K562 (cell line): Measurements from ENCODE around the gene KMT2E. TPM values are rescaled to one million over a fixed set of nuclear protein-coding genes. Genes with fewer than 3 reads are reported as not detected.

Source experiments
- C11orf30 ChIP-seq: fragments of 450-650 bp; IDR thresholded peaks from 2 replicates; pipeline ENCODE4 v1.6.1; 2016; ENCODE audit warnings: low read depth, mild to moderate bottlenecking
- CGGBP1 ChIP-seq: fragments of 250-450 bp; sonication (Bioruptor Pico); IDR thresholded peaks from 2 replicates; pipeline ENCODE4 v1.9.0; 2021; ENCODE audit warnings: mild to moderate bottlenecking
- CTCFL ChIP-seq: IDR thresholded peaks from 2 replicates; pipeline ENCODE4 v1.6.1; 2011; ENCODE audit warnings: borderline replicate concordance, low read depth, mild to moderate bottlenecking, moderate library complexity, low read length; ENCODE audit not compliant: insufficient read depth, poor library complexity, severe bottlenecking
- DNMT1 ChIP-seq: fragments of 450-650 bp; IDR thresholded peaks from 2 replicates; pipeline ENCODE4 v1.6.1; 2016; ENCODE audit warnings: antibody characterized with exemption, mild to moderate bottlenecking
- E2F4 ChIP-seq: sonication (generic); formaldehyde crosslinking; IDR thresholded peaks from 2 replicates; pipeline ENCODE4 v1.8.0; 2022; ENCODE audit warnings: mild to moderate bottlenecking, low read depth, missing genetic modification reagents
- FOXK2 ChIP-seq, 2 experiments: fragments of 450-650 bp; IDR thresholded peaks in 1 of 2; conservative IDR thresholded peaks in 1 of 2; 2 replicates each; pipeline ENCODE4 v1.6.1; 2016; ENCODE audit warnings: low read depth in 2 of 2, mild to moderate bottlenecking in 1 of 2
- HEY1 ChIP-seq: fragments of 250-450 bp; sonication (Bioruptor Pico); IDR thresholded peaks from 2 replicates; pipeline ENCODE4 v1.5.0; 2020; ENCODE audit warnings: mild to moderate bottlenecking, moderate library complexity, borderline replicate concordance
- HLTF ChIP-seq: fragments of 450-650 bp; IDR thresholded peaks from 2 replicates; pipeline ENCODE4 v1.6.1; 2016
- HMBOX1 ChIP-seq: sonication (generic); IDR thresholded peaks from 2 replicates; pipeline ENCODE4 v1.6.1; 2016
- HMG20B ChIP-seq: fragments of 250-450 bp; sonication (Bioruptor Pico); IDR thresholded peaks from 2 replicates; pipeline ENCODE4 v1.5.0; 2021; ENCODE audit warnings: mild to moderate bottlenecking
- HNRNPH1 ChIP-seq: fragments of 200-400 bp; formaldehyde crosslinking; optimal IDR thresholded peaks from 2 replicates; pipeline ENCODE3; 2017; ENCODE audit warnings: low read depth, mild to moderate bottlenecking, low read length, moderate library complexity
- IRF9 ChIP-seq: fragments of 450-650 bp; IDR thresholded peaks from 2 replicates; pipeline ENCODE4 v1.6.1; 2016; ENCODE audit warnings: missing biosample characterization, missing genetic modification characterization
- KAT7 ChIP-seq: sonication (generic); formaldehyde crosslinking; IDR thresholded peaks from 2 replicates; pipeline ENCODE4 v1.8.0; 2022; ENCODE audit warnings: missing genetic modification reagents, mild to moderate bottlenecking, borderline replicate concordance
- NR2C1 ChIP-seq, 2 experiments: fragments of 450-650 bp; IDR thresholded peaks; 2 replicates each; pipeline ENCODE4 v1.6.1; 2017; ENCODE audit warnings: mild to moderate bottlenecking in 2 of 2, antibody characterized with exemption in 1 of 2, inconsistent platforms in 1 of 2, missing compliant biosample characterization in 1 of 2, missing genetic modification characterization in 1 of 2
- SIX5 ChIP-seq, 2 experiments: IDR thresholded peaks; 2 replicates each; pipeline ENCODE4 v1.6.1; 2011; ENCODE audit warnings: low read length in 2 of 2, borderline replicate concordance in 1 of 2, low read depth in 1 of 2, mild to moderate bottlenecking in 1 of 2, moderate library complexity in 1 of 2; ENCODE audit not compliant: insufficient read depth in 1 of 2
- SLC30A9 ChIP-seq: fragments of 250-450 bp; sonication (Bioruptor Pico); IDR thresholded peaks from 2 replicates; pipeline ENCODE4 v1.8.0; 2022; ENCODE audit warnings: mild to moderate bottlenecking, moderate library complexity
- SMC3 ChIP-seq: conservative IDR thresholded peaks from 2 replicates; pipeline ENCODE4 v1.6.1; 2011; ENCODE audit warnings: low read depth, low read length, improper control_type of control experiment; ENCODE audit not compliant: insufficient read depth
- SRSF7 ChIP-seq: fragments of 200-400 bp; formaldehyde crosslinking; optimal IDR thresholded peaks from 2 replicates; pipeline ENCODE3; 2017; ENCODE audit warnings: mild to moderate bottlenecking, low read depth, low read length
- TCF3 ChIP-seq: sonication (generic); formaldehyde crosslinking; IDR thresholded peaks from 2 replicates; pipeline ENCODE4 v1.4.0; 2020; ENCODE audit warnings: mild to moderate bottlenecking, missing genetic modification reagents
- ZBED1 ChIP-seq: IDR thresholded peaks from 2 replicates; pipeline ENCODE4 v1.6.1; 2014
- ZHX1 ChIP-seq: fragments of 150-350 bp; conservative IDR thresholded peaks from 2 replicates; pipeline ENCODE4 v1.6.1; 2014; ENCODE audit warnings: low read length
- polyA plus RNA-seq, 8 experiments: library from polyadenylated mRNA; depleted of rRNA in 4 of 8; stranded (reverse) in 5 of 8; unstranded in 3 of 8; fragments of >200 nt; fragmentation: Nextera tagmentation in 2 of 8; fragmentation: Illumina TruSeq in 1 of 8; extraction: Ambion mirVana in 2 of 8; extraction: Trizol in 1 of 8; gene quantifications; 2 replicates each; pipeline versions ENCODE4 v1.2.1 to v1.2.3, GENCODE V29; 2011 to 2014; ENCODE audit warnings: inconsistent platforms in 1 of 8, missing spikeins in 1 of 8
- total RNA-seq, 7 experiments: library from RNA; depleted of rRNA in 6 of 7; stranded (reverse); fragments of >200 nt in 6 of 7; fragmentation: Illumina TruSeq in 2 of 7; extraction: Trizol in 2 of 7; gene quantifications; 2 replicates each; pipeline versions ENCODE4 v1.2.1 to v1.2.3, GENCODE V29; 2011 to 2021; ENCODE audit warnings: low replicate concordance in 1 of 7

The KMT2E gene
- total and polyA plus RNA-seq, 9 of the 15 experiments (the other 6 are each of a cell fraction or from before 2014, with no cell fraction given), result 8.9 to 55.3 (median 38.1) TPM

GRCh38 chr7:104967088-104967487 is 46.9 kb upstream of the KMT2E start (continued):
- TF ChIP-seq HMG20B (CRISPR knock-in tag) (no peak), ZHX1 (no peak), HNRNPH1 (no peak), E2F4 (no peak), FOXK2 (conservative IDR thresholded peaks at IDR 0.05 in 1 of 2, IDR thresholded peaks at IDR 0.05 in 1 of 2; ENCODE audit: low read depth in 2 of 2) (no peak), KAT7 (no peak), CTCFL (no peak), SMC3 (no peak), DNMT1 (0 out of 2 replicates have a peak, but pooled peaks have one; percentile 30), C11orf30 (no peak), HLTF (peak; percentile 82; the same call in 1 of the 2 replicates), SIX5 (IDR thresholded peaks at IDR 0.05; ENCODE audit: borderline replicate concordance in 1 of 2, insufficient read depth in 1 of 2, low read depth in 1 of 2, low read length in 2 of 2) (no peak), ZBED1 (no peak), SRSF7 (no peak), HEY1 (CRISPR knock-in tag) (no peak), TCF3 (CRISPR knock-in tag) (peak; percentile 98), HMBOX1 (peak; percentile 87), SLC30A9 (CRISPR knock-in tag) (no peak), IRF9 (no peak), CGGBP1 (CRISPR knock-in tag) (no peak), NR2C1 (IDR thresholded peaks at IDR 0.05) (no peak), NR2C1 (tag; IDR thresholded peaks at IDR 0.05) (no peak)
